NCI-H748 treated with DMSO at 0.1 percent for 48 hours (cell line): ENCODE results near the gene ESCO1.

Experiments used
- DNase-seq: peaks from one replicate; lab custom pipeline; 2025; lab: John Stamatoyannopoulos, UW

Gene ESCO1

GRCh38 chr18:21489919-21490495 lies 110.5 kb downstream of the ESCO1 start:
- DNase-seq, result no peak

GRCh38 chr18:21489119-21489750 lies 111.3 kb downstream of the ESCO1 start:
- peak; percentile 73 for DNase-seq

GRCh38 chr18:21486905-21487437 lies 113.5 kb downstream of the ESCO1 start:
- DNase-seq, result no peak

- no peak for DNase-seq
These were observed 115.5 kb downstream of the ESCO1 start for GRCh38 chr18:21484851-21485636.

GRCh38 chr18:21483051-21483450 lies 117.5 kb downstream of the ESCO1 start:
- DNase-seq, result no peak

- no peak for DNase-seq
These were observed 118.8 kb downstream of the ESCO1 start for GRCh38 chr18:21481739-21482138.

GRCh38 chr18:21479721-21480120 lies 120.8 kb downstream of the ESCO1 start:
- no peak for DNase-seq
